HuH-7 (cell line): ENCODE data around the gene ELK3.

ENCODE experiments used
- DNase-seq: peaks from one replicate; pipeline ENCODE4 v3.0.0; 2011; ENCODE audit warnings: low spot score

Gene ELK3

GRCh38 chr12:96212456-96213375, 18.5 kb downstream of the ELK3 start:
- no peak for DNase-seq

- no peak for DNase-seq
These were observed 19.7 kb downstream of the ELK3 start for GRCh38 chr12:96213869-96214268.

- DNase-seq = no peak
These were observed 21.7 kb downstream of the ELK3 start for GRCh38 chr12:96215919-96216273.

GRCh38 chr12:96218989-96219678, 25.0 kb downstream of the ELK3 start:
- DNase-seq = no peak

- DNase-seq = no peak
These were observed 25.6 kb downstream of the ELK3 start for GRCh38 chr12:96219700-96220206.

- no peak for DNase-seq
These were observed 26.7 kb downstream of the ELK3 start for GRCh38 chr12:96220902-96221301.

- no peak for DNase-seq
These were observed 27.2 kb downstream of the ELK3 start for GRCh38 chr12:96221391-96221790.

- no peak for DNase-seq
These were observed 29.4 kb downstream of the ELK3 start for GRCh38 chr12:96223411-96224218.

GRCh38 chr12:96224219-96224615, 30.0 kb downstream of the ELK3 start:
- DNase-seq = no peak

- DNase-seq = no peak
These were observed 31.1 kb downstream of the ELK3 start for GRCh38 chr12:96225044-96225855.

- no peak for DNase-seq
These were observed 31.8 kb downstream of the ELK3 start for GRCh38 chr12:96225994-96226399.

GRCh38 chr12:96226401-96226800, 32.2 kb downstream of the ELK3 start:
- no peak for DNase-seq

GRCh38 chr12:96226801-96227348, 32.7 kb downstream of the ELK3 start:
- DNase-seq = no peak

- no peak for DNase-seq
These were observed 33.4 kb downstream of the ELK3 start for GRCh38 chr12:96227365-96228106.

GRCh38 chr12:96228566-96229248, 34.5 kb downstream of the ELK3 start:
- no peak for DNase-seq

- DNase-seq = no peak
These were observed 36.5 kb downstream of the ELK3 start for GRCh38 chr12:96230646-96231045.

- no peak for DNase-seq
These were observed 39.0 kb downstream of the ELK3 start for GRCh38 chr12:96233168-96233567.

- no peak for DNase-seq
These were observed 39.8 kb downstream of the ELK3 start for GRCh38 chr12:96233939-96234461.
